ENCODE results near the gene FGF14.

Gene FGF14

DNA sequence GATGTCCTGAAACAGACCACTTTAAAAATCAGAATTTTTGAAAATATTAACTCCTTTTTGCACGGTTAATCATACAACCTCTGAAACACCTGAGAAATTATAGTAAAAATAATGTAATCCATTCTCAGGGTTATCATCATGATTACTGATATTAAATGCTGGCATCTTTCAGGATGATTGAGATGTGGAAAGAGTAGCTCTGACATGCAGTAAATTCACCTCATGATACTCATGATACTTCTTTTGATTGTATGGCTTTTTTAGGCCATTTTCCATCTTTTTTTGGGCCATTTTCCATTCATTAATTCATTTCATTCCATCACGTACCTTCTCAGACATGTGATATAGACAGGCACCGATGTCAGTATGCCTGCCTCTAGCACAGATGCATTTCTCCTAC is 85.1 kb downstream of the FGF14 start:
- no peak overlapping the region for H3K27ac ChIP-seq (ENCODE audit: insufficient read depth, low read length, poor library complexity, severe bottlenecking)
- H3K27me3 ChIP-seq (replicated peaks; ENCODE audit: control insufficient read depth, insufficient read depth, low read length, poor library complexity, severe bottlenecking), result no peaks in the 10 kb centered on the region
- H3K4me1 ChIP-seq (ENCODE audit: control insufficient read depth, insufficient read depth, low read length, poor library complexity, severe bottlenecking), result no peaks in the 10 kb centered on the region
- H3K4me3 ChIP-seq (ENCODE audit: insufficient read depth, low read depth, low read length, poor library complexity, severe bottlenecking), result no peak overlapping the region
- no peaks in the 10 kb centered on the region for H3K9me3 ChIP-seq (ENCODE audit: control insufficient read depth, low read length)
- DNase-seq, result no peak
- no peaks in the 10 kb centered on the region for H3K36me3 ChIP-seq (ENCODE audit: control insufficient read depth, insufficient read depth, low read length)

DNA sequence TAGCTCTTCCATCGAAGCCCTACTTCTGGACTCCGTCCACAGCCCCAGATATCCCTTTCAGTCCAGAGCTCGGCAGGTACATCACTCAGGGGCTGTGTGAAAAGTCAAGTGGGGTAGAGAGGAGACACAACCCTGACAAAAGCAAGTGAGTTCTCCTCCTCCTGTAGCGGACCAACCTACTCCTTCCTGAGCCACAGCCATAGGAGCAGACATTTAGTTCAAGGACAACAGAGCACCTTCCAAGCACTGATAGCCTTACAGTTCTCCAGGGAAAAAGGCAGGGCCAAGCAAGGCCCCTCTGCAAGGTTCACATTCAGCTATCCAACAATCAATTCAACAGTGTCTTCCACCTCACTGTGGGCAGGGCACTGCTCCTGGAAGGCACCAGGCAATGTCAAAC is 89.0 kb downstream of the FGF14 start:
- no peak overlapping the region for H3K4me3 ChIP-seq (ENCODE audit: insufficient read depth, low read depth, low read length, poor library complexity, severe bottlenecking)
- no peaks in the 10 kb centered on the region for H3K36me3 ChIP-seq (ENCODE audit: control insufficient read depth, insufficient read depth, low read length)
- no peaks in the 10 kb centered on the region for H3K27me3 ChIP-seq (replicated peaks; ENCODE audit: control insufficient read depth, insufficient read depth, low read length, poor library complexity, severe bottlenecking)
- no peaks in the 10 kb centered on the region for H3K4me1 ChIP-seq (ENCODE audit: control insufficient read depth, insufficient read depth, low read length, poor library complexity, severe bottlenecking)
- H3K9me3 ChIP-seq (ENCODE audit: control insufficient read depth, low read length), result no peaks in the 10 kb centered on the region
- no peak for DNase-seq
- H3K27ac ChIP-seq (ENCODE audit: insufficient read depth, low read length, poor library complexity, severe bottlenecking), result no peak overlapping the region

DNA sequence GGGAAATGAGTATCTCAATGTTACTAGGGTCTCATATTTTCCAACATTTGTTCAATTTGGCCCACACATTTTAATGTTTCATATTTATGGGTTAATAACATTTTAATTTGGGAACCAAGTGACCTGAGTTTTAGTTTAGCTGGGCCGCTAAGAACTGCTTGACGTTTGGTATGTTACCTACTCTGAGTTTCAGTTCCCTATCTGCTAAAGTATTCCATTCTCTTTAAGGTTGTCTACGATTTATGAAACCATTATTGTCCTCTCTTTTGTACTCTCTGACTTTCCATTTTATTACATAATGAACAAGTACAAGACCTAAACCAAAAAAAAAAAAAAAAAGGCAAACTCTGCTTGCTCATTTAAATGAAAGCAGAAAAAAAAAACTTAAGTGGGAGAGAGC is 89.9 kb downstream of the FGF14 start:
- no peaks in the 10 kb centered on the region for H3K27me3 ChIP-seq (replicated peaks; ENCODE audit: control insufficient read depth, insufficient read depth, low read length, poor library complexity, severe bottlenecking)
- no peak for DNase-seq
- no peak overlapping the region for H3K27ac ChIP-seq (ENCODE audit: insufficient read depth, low read length, poor library complexity, severe bottlenecking)
- H3K4me3 ChIP-seq (ENCODE audit: insufficient read depth, low read depth, low read length, poor library complexity, severe bottlenecking), result no peak overlapping the region
- H3K36me3 ChIP-seq (ENCODE audit: control insufficient read depth, insufficient read depth, low read length), result no peaks in the 10 kb centered on the region
- H3K4me1 ChIP-seq (ENCODE audit: control insufficient read depth, insufficient read depth, low read length, poor library complexity, severe bottlenecking), result no peaks in the 10 kb centered on the region
- no peaks in the 10 kb centered on the region for H3K9me3 ChIP-seq (ENCODE audit: control insufficient read depth, low read length)

DNA sequence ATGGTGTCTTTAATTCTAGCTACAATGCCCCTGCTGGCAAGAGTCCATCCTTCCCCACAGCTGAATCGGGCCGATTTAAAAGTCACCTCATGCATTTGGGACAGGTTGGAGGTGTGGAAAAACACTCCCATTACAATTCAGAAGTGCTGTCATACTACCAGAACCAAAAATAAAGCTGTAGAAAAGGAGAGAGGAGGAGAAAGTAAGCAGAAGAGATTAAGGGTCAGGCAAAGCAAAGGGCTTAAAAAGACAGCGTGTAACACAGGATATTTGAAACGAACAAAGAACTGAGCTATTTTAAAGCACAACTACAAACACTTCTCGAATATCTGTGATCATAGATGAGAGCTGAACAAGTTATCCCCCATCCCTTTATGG is 90.4 kb downstream of the FGF14 start:
- Histone ChIP-seq H3K9me3 (ENCODE audit: control insufficient read depth, low read length) (no peaks in the 10 kb centered on the region), H3K27me3 (replicated peaks; ENCODE audit: control insufficient read depth, insufficient read depth, low read length, poor library complexity, severe bottlenecking) (no peaks in the 10 kb centered on the region)

DNA sequence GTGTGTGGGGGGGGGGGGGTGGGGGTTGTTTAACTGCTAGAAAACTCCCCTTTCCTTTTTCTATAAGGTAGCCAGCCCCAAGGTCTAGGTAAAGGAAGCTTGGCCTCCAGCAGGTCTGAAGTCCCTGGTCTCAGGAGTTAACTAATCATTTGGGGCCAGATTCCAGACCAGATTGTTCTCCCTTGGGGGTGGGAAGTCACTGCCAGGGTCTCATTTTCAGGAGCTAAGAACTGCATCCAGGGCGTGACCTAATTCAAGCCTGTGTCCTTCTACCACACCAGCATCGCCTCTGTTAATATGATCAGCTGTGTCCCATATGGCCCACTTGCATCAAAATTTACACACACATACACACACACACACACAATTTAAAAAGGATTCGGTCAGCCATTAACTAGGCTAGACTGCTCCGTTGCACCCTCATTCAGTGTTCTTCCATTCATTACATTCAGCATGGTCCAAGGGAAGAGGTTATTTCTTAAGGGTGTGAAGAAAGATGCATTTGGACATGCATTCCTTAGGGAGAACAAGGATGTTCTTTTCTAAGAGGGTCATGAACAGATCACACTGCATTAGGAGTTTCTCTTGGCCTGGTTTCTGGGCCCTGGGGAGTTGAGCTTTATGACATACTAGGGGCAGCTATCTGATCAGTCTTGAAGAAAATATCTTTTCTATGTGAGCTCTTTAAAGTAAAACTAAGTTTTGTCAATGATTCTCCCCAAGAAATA is 91.0 kb downstream of the FGF14 start:
- H3K4me1 ChIP-seq (ENCODE audit: control insufficient read depth, insufficient read depth, low read length, poor library complexity, severe bottlenecking), result no peaks in the 10 kb centered on the region
- no peak overlapping the region for H3K4me3 ChIP-seq (ENCODE audit: insufficient read depth, low read depth, low read length, poor library complexity, severe bottlenecking)
- no peaks in the 10 kb centered on the region for H3K36me3 ChIP-seq (ENCODE audit: control insufficient read depth, insufficient read depth, low read length)
- DNase-seq, result no peak
- H3K27me3 ChIP-seq (replicated peaks; ENCODE audit: control insufficient read depth, insufficient read depth, low read length, poor library complexity, severe bottlenecking), result no peaks in the 10 kb centered on the region
- H3K9me3 ChIP-seq (ENCODE audit: control insufficient read depth, low read length), result no peaks in the 10 kb centered on the region
- no peak overlapping the region for H3K27ac ChIP-seq (ENCODE audit: insufficient read depth, low read length, poor library complexity, severe bottlenecking)

More for the DNA sequence above, 90.4 kb downstream of the FGF14 start:
- Histone ChIP-seq H3K27ac (ENCODE audit: insufficient read depth, low read length, poor library complexity, severe bottlenecking) (no peak overlapping the region), H3K4me3 (ENCODE audit: insufficient read depth, low read depth, low read length, poor library complexity, severe bottlenecking) (no peak overlapping the region), H3K4me1 (ENCODE audit: control insufficient read depth, insufficient read depth, low read length, poor library complexity, severe bottlenecking) (no peaks in the 10 kb centered on the region), H3K36me3 (ENCODE audit: control insufficient read depth, insufficient read depth, low read length) (no peaks in the 10 kb centered on the region)
- DNase-seq, result no peak

DNA sequence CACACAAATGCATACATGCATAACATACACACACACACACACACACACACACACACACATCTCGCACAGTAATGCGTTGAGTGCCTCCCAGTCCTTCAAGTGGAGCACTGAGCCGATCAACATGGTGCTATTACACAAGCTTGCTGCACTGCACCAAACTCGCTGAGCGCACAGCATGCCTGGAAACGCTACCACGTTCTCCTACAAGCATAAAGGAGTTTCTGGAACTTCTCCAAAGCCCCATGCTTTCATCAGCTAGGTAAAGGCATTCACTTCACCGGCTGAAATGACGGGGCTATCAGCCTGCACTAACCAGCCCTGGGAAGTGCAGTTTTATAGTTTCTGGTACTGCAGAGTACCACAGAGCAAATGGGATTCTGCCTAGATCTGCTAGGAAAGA is 92.7 kb downstream of the FGF14 start:
- no peaks in the 10 kb centered on the region for H3K4me1 ChIP-seq (ENCODE audit: control insufficient read depth, insufficient read depth, low read length, poor library complexity, severe bottlenecking)
- no peak overlapping the region for H3K4me3 ChIP-seq (ENCODE audit: insufficient read depth, low read depth, low read length, poor library complexity, severe bottlenecking)
- H3K9me3 ChIP-seq (ENCODE audit: control insufficient read depth, low read length), result no peaks in the 10 kb centered on the region
- H3K27ac ChIP-seq (ENCODE audit: insufficient read depth, low read length, poor library complexity, severe bottlenecking), result no peak overlapping the region
- H3K36me3 ChIP-seq (ENCODE audit: control insufficient read depth, insufficient read depth, low read length), result no peaks in the 10 kb centered on the region
- DNase-seq, result no peak
- H3K27me3 ChIP-seq (replicated peaks; ENCODE audit: control insufficient read depth, insufficient read depth, low read length, poor library complexity, severe bottlenecking), result no peaks in the 10 kb centered on the region

DNA sequence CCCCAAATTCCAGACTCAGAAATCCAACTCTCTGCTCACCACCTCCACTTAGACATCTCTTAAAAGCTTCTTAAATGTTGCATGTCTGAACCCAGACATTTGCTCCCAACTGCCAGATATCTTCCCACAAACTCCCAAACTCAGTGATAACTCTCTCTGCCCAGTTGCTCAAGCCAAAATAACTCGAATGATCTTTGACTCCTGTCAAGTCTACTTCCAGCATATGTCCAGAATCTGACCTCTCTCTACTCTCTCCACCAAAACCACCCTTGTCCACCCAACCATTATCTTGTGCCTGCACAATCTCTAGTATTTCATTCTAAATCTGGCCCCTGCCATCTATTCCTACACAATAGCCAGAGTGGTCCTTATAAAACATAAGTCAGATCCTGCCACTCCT is 99.3 kb downstream of the FGF14 start:
- no peak for DNase-seq
- no peaks in the 10 kb centered on the region for H3K36me3 ChIP-seq (ENCODE audit: control insufficient read depth, insufficient read depth, low read length)
- no peaks in the 10 kb centered on the region for H3K9me3 ChIP-seq (ENCODE audit: control insufficient read depth, low read length)
- H3K4me3 ChIP-seq (ENCODE audit: insufficient read depth, low read depth, low read length, poor library complexity, severe bottlenecking), result no peak overlapping the region
- no peaks in the 10 kb centered on the region for H3K4me1 ChIP-seq (ENCODE audit: control insufficient read depth, insufficient read depth, low read length, poor library complexity, severe bottlenecking)
- H3K27me3 ChIP-seq (replicated peaks; ENCODE audit: control insufficient read depth, insufficient read depth, low read length, poor library complexity, severe bottlenecking), result no peaks in the 10 kb centered on the region
- no peak overlapping the region for H3K27ac ChIP-seq (ENCODE audit: insufficient read depth, low read length, poor library complexity, severe bottlenecking)

DNA sequence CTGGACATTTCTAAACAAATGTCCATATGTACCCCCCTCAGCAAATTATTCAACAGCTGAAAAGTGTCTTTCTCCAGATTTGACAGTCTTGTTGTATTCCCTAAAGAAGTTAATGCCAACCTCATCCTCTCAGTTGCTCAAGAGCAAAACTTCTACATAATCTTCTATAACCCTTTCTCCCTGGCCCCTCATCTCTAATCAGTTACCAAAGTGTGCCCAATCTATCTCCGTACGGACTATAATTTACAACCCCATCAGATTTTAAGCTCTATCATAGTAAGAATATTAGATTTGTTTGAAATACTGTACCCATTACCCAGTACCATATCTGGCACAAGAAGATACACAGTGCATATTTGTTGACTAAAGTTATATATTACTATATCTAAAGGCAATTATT is 101.5 kb downstream of the FGF14 start:
- no peak for DNase-seq
- no peak overlapping the region for H3K4me3 ChIP-seq (ENCODE audit: insufficient read depth, low read depth, low read length, poor library complexity, severe bottlenecking)
- H3K36me3 ChIP-seq (ENCODE audit: control insufficient read depth, insufficient read depth, low read length), result no peaks in the 10 kb centered on the region
- no peak overlapping the region for H3K27ac ChIP-seq (ENCODE audit: insufficient read depth, low read length, poor library complexity, severe bottlenecking)
- H3K4me1 ChIP-seq (ENCODE audit: control insufficient read depth, insufficient read depth, low read length, poor library complexity, severe bottlenecking), result no peaks in the 10 kb centered on the region
- H3K27me3 ChIP-seq (replicated peaks; ENCODE audit: control insufficient read depth, insufficient read depth, low read length, poor library complexity, severe bottlenecking), result no peaks in the 10 kb centered on the region
- H3K9me3 ChIP-seq (ENCODE audit: control insufficient read depth, low read length), result no peaks in the 10 kb centered on the region

DNA sequence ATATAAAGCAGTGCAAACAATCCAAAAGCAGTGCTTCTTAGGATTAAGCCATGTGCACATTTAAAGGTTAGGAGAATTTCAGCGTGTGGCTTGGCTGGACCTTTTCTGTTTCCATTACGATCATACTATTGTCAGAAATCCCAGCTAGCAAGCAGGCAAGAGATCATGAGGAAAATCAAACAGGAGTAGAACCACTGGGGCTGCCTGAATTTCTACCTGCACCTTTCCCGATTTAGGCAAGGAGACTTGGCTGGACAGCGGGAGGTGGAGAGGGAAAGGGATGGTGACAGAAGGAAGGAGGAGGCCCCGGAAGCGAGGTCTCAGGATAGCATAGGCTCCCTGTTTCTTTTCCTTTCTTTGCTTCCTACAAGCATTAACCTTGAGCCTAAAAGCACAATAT is 102.5 kb downstream of the FGF14 start:
- H3K27ac ChIP-seq (ENCODE audit: insufficient read depth, low read length, poor library complexity, severe bottlenecking), result no peak overlapping the region
- no peak for DNase-seq

DNA sequence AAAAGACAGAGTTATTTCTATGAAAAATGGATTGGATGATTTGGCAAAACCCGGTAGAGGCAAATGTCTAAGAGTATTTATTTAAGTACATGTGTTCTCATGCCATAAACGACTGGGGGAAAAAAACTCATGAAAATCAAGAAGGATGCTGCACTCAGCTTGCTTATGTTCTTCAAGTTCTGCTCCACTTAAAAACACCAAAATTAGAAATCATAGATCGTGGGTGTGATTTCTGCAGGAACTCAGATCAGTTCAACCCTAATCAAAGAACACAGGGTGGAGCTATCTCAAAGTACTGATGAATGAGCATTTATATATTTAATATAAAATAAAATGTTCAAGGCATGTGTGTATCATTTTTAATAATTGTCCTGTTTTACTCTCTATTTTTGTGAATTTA is 103.8 kb downstream of the FGF14 start:
- no peak overlapping the region for H3K4me3 ChIP-seq (ENCODE audit: insufficient read depth, low read depth, low read length, poor library complexity, severe bottlenecking)
- H3K36me3 ChIP-seq (ENCODE audit: control insufficient read depth, insufficient read depth, low read length), result no peaks in the 10 kb centered on the region
- no peaks in the 10 kb centered on the region for H3K4me1 ChIP-seq (ENCODE audit: control insufficient read depth, insufficient read depth, low read length, poor library complexity, severe bottlenecking)
- no peak for DNase-seq
- no peaks in the 10 kb centered on the region for H3K9me3 ChIP-seq (ENCODE audit: control insufficient read depth, low read length)
- no peaks in the 10 kb centered on the region for H3K27me3 ChIP-seq (replicated peaks; ENCODE audit: control insufficient read depth, insufficient read depth, low read length, poor library complexity, severe bottlenecking)
- no peak overlapping the region for H3K27ac ChIP-seq (ENCODE audit: insufficient read depth, low read length, poor library complexity, severe bottlenecking)

More for the DNA sequence above, 102.5 kb downstream of the FGF14 start:
- Histone ChIP-seq H3K9me3 (ENCODE audit: control insufficient read depth, low read length) (no peaks in the 10 kb centered on the region), H3K4me1 (ENCODE audit: control insufficient read depth, insufficient read depth, low read length, poor library complexity, severe bottlenecking) (no peaks in the 10 kb centered on the region), H3K36me3 (ENCODE audit: control insufficient read depth, insufficient read depth, low read length) (no peaks in the 10 kb centered on the region), H3K4me3 (ENCODE audit: insufficient read depth, low read depth, low read length, poor library complexity, severe bottlenecking) (no peak overlapping the region), H3K27me3 (replicated peaks; ENCODE audit: control insufficient read depth, insufficient read depth, low read length, poor library complexity, severe bottlenecking) (no peaks in the 10 kb centered on the region)

Data from effector memory CD4-positive, alpha-beta T cell (primary cell).